Neural cell (in vitro differentiated cells): ENCODE data around the gene KIRREL3. TPM values are rescaled to one million over a fixed set of nuclear protein-coding genes. Genes with fewer than 3 reads are reported as not detected.

Experiments used
- H2AFZ ChIP-seq: fragments of 200-600, 300-800 bp; sonication (generic), shearing (Covaris generic); 2 replicates; pipeline ENCODE4 v1.6.0; 2014; ENCODE audit warnings: low read depth, mild to moderate bottlenecking, antibody characterized with exemption, low read length, moderate library complexity
- H3F3A ChIP-seq: fragments of 200-600 bp; shearing (Covaris generic); 2 replicates; pipeline ENCODE4 v1.6.1; 2016; ENCODE audit warnings: mild to moderate bottlenecking, moderate library complexity, mixed read lengths, antibody characterized with exemption, low read length; ENCODE audit not compliant: insufficient read depth, poor library complexity, severe bottlenecking
- H3K27ac ChIP-seq: fragments of 200-600, 300-800 bp; sonication (generic), shearing (Covaris generic); 2 replicates; pipeline ENCODE4 v1.5.1; 2014; ENCODE audit warnings: mild to moderate bottlenecking, low read length, moderate library complexity
- H3K27me3 ChIP-seq: fragments of 300-800, 200-600 bp; sonication (generic), shearing (Covaris generic); 2 replicates; pipeline ENCODE4 v1.6.0; 2014; ENCODE audit warnings: mild to moderate bottlenecking, low read depth, low read length, moderate library complexity; ENCODE audit not compliant: insufficient read depth
- H3K36me3 ChIP-seq: fragments of 300-800, 200-600 bp; sonication (generic), shearing (Covaris generic); 2 replicates; pipeline ENCODE4 v1.5.1; 2014; ENCODE audit warnings: mild to moderate bottlenecking, antibody characterized with exemption, low read length, moderate library complexity; ENCODE audit not compliant: insufficient read depth
- H3K4me2 ChIP-seq: fragments of 300-800, 200-600 bp; sonication (generic), shearing (Covaris generic); 2 replicates; pipeline ENCODE4 v1.6.0; 2014; ENCODE audit warnings: mild to moderate bottlenecking, low read length
- H3K4me3 ChIP-seq: fragments of 300-800, 200-600 bp; sonication (generic), shearing (Covaris generic); 2 replicates; pipeline ENCODE4 v1.5.1; 2014; ENCODE audit warnings: mild to moderate bottlenecking, low read length, moderate library complexity
- H3K79me2 ChIP-seq: fragments of 200-600 bp; shearing (Covaris generic); replicated peaks from 2 replicates; pipeline ENCODE4 v1.6.0; 2014; ENCODE audit warnings: mild to moderate bottlenecking, low read length, moderate library complexity; ENCODE audit not compliant: insufficient read depth
- H3K9ac ChIP-seq: fragments of 300-800, 200-600 bp; sonication (generic), shearing (Covaris generic); 2 replicates; pipeline ENCODE4 v1.6.1; 2016; ENCODE audit warnings: mild to moderate bottlenecking, low read length, mixed read lengths
- H3K9me2 ChIP-seq: fragments of 200-600 bp; shearing (Covaris generic); 2 replicates; pipeline ENCODE4 v1.6.1; 2016; ENCODE audit warnings: mild to moderate bottlenecking, low read length, mixed read lengths; ENCODE audit not compliant: insufficient read depth
- H3K9me3 ChIP-seq: fragments of 200-600, 300-800 bp; sonication (generic), shearing (Covaris generic); 2 replicates; pipeline ENCODE4 v1.6.1; 2016; ENCODE audit warnings: mild to moderate bottlenecking, mixed run types, low read length, moderate library complexity, mixed read lengths
- H4K20me1 ChIP-seq: fragments of 200-600 bp; shearing (Covaris generic); 2 replicates; pipeline ENCODE4 v1.6.1; 2016; ENCODE audit warnings: mild to moderate bottlenecking, mixed run types; ENCODE audit not compliant: insufficient read depth
- CTCF ChIP-seq: fragments of 450-650 bp; IDR thresholded peaks from 2 replicates; pipeline ENCODE4 v1.5.1; 2014; ENCODE audit warnings: antibody characterized with exemption, mild to moderate bottlenecking, moderate library complexity; ENCODE audit not compliant: poor library complexity, severe bottlenecking
- EP300 ChIP-seq: fragments of 450-650 bp; conservative IDR thresholded peaks from 2 replicates; pipeline ENCODE4 v1.6.1; 2014; ENCODE audit warnings: antibody characterized with exemption, mild to moderate bottlenecking, moderate library complexity; ENCODE audit not compliant: poor library complexity, severe bottlenecking
- EZH2 ChIP-seq: fragments of 200-600, 300-800 bp; shearing (Covaris generic), sonication (generic); IDR thresholded peaks from 2 replicates; pipeline ENCODE4 v1.6.1; 2014; ENCODE audit warnings: antibody characterized with exemption, low read length, borderline replicate concordance, mild to moderate bottlenecking; ENCODE audit not compliant: insufficient read depth, poor library complexity, severe bottlenecking
- MXI1 ChIP-seq: fragments of 450-650 bp; conservative IDR thresholded peaks from 2 replicates; pipeline ENCODE4 v1.6.1; 2014; ENCODE audit warnings: antibody characterized with exemption, mild to moderate bottlenecking; ENCODE audit not compliant: poor library complexity, severe bottlenecking
- POLR2AphosphoS5 ChIP-seq: IDR thresholded peaks from 2 replicates; pipeline ENCODE4 v1.6.1; 2012
- RAD21 ChIP-seq: fragments of 450-650 bp; conservative IDR thresholded peaks from 2 replicates; pipeline ENCODE4 v1.6.1; 2014; ENCODE audit warnings: antibody characterized with exemption, mild to moderate bottlenecking, moderate library complexity
- SMC3 ChIP-seq: fragments of 450-650 bp; conservative IDR thresholded peaks from 2 replicates; pipeline ENCODE4 v1.6.1; 2014; ENCODE audit warnings: antibody characterized with exemption, mild to moderate bottlenecking, moderate library complexity; ENCODE audit not compliant: poor library complexity
- TAF1 ChIP-seq: IDR thresholded peaks from 2 replicates; pipeline ENCODE4 v1.6.1; 2012; ENCODE audit warnings: low read depth
- polyA plus RNA-seq: library from polyadenylated mRNA; depleted of rRNA; stranded (reverse); fragments of >200 nt; gene quantifications from 2 replicates; pipeline ENCODE4 v1.2.3, GENCODE V29; 2014
- TF ChIP-seq, protein P1 (sequence below): IDR thresholded peaks from 2 replicates; pipeline ENCODE4 v1.6.1; 2012; ENCODE audit warnings: borderline replicate concordance

The KIRREL3 gene
- polyA plus RNA-seq, 1 donor from 2014 or later: 23.8 TPM

DNA sequence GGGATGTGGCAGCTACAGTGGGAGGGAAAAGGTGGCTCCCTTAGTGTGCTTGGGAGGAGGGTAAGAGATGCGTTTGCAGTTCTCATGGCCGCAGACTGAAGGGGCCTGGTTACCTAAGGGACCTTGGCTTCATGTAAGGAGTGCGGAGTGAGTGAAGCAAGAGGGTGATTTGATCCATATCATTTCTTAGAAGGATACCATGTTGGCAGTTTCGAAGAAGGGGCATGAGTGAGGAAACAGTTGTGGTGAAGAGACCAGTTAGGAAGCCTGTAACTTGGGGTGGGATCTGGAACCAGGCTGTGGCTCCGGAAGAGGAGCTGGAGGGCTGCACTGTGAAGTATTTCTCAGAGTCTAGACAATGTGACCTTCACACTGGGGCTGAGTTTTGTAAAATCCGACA lies 600.1 kb downstream of the KIRREL3 start:
- Histone ChIP-seq H3K36me3 (no peaks in the 10 kb centered on the region), H3F3A (no peaks in the 10 kb centered on the region), H3K27ac (no peak overlapping the region), H3K4me3 (no peak overlapping the region), H3K4me2 (no peak overlapping the region), H3K9ac (no peak overlapping the region), H3K27me3 (no peaks in the 10 kb centered on the region), H3K9me3 (no peaks in the 10 kb centered on the region), H2AFZ (no peak overlapping the region), H4K20me1 (no peaks in the 10 kb centered on the region), H3K79me2 (no peaks in the 10 kb centered on the region), H3K9me2 (no peaks in the 10 kb centered on the region)
- TF ChIP-seq TAF1 (no peak), CTCF (no peak), EP300 (no peak), RAD21 (no peak), SMC3 (no peak), MXI1 (no peak), EZH2 (no peak), POLR2AphosphoS5 (no peak)
- TF ChIP-seq, protein P1, sequence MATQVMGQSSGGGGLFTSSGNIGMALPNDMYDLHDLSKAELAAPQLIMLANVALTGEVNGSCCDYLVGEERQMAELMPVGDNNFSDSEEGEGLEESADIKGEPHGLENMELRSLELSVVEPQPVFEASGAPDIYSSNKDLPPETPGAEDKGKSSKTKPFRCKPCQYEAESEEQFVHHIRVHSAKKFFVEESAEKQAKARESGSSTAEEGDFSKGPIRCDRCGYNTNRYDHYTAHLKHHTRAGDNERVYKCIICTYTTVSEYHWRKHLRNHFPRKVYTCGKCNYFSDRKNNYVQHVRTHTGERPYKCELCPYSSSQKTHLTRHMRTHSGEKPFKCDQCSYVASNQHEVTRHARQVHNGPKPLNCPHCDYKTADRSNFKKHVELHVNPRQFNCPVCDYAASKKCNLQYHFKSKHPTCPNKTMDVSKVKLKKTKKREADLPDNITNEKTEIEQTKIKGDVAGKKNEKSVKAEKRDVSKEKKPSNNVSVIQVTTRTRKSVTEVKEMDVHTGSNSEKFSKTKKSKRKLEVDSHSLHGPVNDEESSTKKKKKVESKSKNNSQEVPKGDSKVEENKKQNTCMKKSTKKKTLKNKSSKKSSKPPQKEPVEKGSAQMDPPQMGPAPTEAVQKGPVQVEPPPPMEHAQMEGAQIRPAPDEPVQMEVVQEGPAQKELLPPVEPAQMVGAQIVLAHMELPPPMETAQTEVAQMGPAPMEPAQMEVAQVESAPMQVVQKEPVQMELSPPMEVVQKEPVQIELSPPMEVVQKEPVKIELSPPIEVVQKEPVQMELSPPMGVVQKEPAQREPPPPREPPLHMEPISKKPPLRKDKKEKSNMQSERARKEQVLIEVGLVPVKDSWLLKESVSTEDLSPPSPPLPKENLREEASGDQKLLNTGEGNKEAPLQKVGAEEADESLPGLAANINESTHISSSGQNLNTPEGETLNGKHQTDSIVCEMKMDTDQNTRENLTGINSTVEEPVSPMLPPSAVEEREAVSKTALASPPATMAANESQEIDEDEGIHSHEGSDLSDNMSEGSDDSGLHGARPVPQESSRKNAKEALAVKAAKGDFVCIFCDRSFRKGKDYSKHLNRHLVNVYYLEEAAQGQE: no peak

DNA sequence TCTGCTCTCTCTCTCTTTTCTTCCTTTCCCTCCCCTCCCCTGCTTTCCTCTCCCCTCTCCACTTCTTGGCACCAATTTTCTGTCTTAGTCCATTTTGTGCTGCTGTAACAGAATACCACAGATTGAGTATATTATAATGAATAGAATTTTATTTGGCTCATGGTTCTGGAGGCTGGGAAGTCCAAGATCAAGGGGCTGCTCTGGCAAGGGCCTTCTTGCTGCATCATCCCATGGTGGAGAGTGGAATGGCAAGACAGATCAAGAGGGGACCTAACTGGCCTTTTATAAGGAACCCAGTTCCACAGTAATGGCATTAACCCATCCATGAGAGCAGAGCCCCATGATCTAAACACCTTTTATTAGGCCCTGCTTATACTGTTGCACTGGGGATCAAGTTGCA lies 600.6 kb downstream of the KIRREL3 start:
- Histone ChIP-seq H3K36me3 (no peaks in the 10 kb centered on the region), H3K27me3 (no peaks in the 10 kb centered on the region), H3F3A (no peaks in the 10 kb centered on the region), H3K79me2 (no peaks in the 10 kb centered on the region), H3K4me3 (no peak overlapping the region), H4K20me1 (no peaks in the 10 kb centered on the region), H2AFZ (no peak overlapping the region), H3K4me2 (no peak overlapping the region), H3K9me2 (no peaks in the 10 kb centered on the region), H3K9me3 (no peaks in the 10 kb centered on the region), H3K27ac (no peak overlapping the region), H3K9ac (no peak overlapping the region)
- no peak for TF ChIP-seq CTCF
- no peak for TF ChIP-seq SMC3
- no peak for TF ChIP-seq RAD21
- TF ChIP-seq, protein P1: no peak
- no peak for TF ChIP-seq EZH2
- TF ChIP-seq MXI1: no peak
- no peak for TF ChIP-seq POLR2AphosphoS5
- TF ChIP-seq EP300: no peak
- TF ChIP-seq TAF1: no peak
